Ureter (tissue), 1 donor: ENCODE measurements around the gene SPACA7. TPM values are rescaled to one million over a fixed set of nuclear protein-coding genes. Genes with fewer than 3 reads are reported as not detected.

Source experiments
- DNase-seq: peaks from one replicate; pipeline ENCODE4 v3.0.0-alpha.2; 2020; ENCODE audit warnings: low spot score
- total RNA-seq: library from RNA; stranded (reverse); gene quantifications from one replicate; pipeline ENCODE4 v1.2.4, GENCODE V29; 2023
- donor health status: DM: yes; HTN: yes; CAD: no.

The SPACA7 gene
- total RNA-seq, 1 donor from 2014 or later = not detected

- no peak for DNase-seq
These were observed 71.8 kb downstream of the SPACA7 start for GRCh38 chr13:112447761-112448603.

- no peak for DNase-seq
These were observed 72.7 kb downstream of the SPACA7 start for GRCh38 chr13:112448621-112449544.

DNA sequence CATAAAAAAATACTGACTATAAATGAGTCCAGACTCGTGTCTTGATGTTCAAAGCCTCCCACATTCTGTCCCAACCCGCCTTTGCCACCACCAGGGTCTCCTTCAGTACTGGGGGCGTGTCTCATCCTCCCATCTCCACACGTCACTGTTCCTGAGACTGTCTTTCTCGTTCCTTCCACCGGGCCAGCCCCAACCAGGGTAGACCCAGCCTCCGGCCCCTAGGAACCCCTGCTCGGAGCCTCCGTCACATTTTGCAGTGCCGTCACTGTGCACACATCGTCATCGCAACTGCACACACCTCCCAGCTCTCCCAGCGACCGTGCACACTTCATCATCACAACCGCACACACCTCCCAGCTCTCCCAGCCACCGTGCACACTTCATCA, 73.4 kb downstream of the SPACA7 start:
- no peak for DNase-seq

GRCh38 chr13:112450118-112450903, 74.2 kb downstream of the SPACA7 start:
- DNase-seq = no peak

DNA sequence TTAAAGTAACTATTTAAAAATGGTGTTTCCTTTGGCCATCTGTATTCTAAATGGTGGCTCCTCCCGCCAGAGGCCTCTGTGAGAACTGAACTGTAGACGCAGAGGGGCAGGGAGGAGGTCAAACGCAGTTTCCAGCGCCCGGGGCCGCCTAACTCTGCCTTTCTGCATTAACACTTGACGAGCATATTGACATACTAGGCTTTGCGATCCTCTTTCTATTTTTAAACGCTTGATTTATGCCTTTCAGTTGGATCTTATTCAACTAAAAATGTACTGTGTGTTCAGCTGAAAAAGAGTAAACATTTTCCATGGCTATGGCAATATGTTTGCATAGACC, 74.7 kb downstream of the SPACA7 start:
- no peak for DNase-seq

DNA sequence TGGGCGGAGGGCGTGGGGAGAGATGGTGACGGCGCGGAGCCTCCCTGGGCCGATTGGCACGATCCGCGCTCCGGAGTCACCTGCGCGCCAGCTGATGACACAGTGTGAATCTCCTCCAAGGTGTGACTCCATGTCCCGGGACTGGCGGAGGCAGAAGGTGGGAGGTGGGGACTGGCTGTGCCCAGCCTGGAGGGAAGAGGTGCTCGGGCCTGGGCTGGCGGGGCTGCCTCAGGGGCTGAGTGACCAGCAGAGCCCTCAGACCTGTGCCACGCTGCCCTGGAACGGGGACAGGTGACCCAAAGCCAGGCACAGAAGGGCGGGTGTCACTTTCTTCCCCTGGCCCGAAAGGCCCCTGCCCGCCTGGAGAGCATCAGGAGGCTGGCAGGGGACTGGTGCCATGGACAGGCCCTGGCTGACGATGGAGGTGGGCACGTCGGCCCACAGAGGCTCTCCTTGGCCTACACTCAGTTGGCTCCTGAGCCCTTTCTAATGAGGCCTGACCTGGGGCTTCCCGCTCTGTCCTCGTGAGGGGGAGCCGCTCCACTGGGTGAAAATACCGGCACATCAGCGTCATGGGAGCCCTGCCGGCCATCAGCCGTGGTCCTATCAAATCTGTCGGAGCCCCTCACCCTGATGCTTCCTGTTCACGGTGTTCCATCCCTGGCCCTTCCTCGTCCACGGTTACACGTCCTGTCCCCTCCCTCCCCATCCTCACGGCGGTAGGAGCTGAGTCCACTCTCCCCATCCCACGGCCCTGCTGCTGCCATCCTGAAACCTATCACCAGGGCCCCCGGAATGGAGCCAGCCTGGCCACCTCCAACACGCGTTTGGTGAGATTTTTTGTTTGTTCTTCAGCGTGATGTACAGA, 75.6 kb downstream of the SPACA7 start:
- DNase-seq = no peak

DNA sequence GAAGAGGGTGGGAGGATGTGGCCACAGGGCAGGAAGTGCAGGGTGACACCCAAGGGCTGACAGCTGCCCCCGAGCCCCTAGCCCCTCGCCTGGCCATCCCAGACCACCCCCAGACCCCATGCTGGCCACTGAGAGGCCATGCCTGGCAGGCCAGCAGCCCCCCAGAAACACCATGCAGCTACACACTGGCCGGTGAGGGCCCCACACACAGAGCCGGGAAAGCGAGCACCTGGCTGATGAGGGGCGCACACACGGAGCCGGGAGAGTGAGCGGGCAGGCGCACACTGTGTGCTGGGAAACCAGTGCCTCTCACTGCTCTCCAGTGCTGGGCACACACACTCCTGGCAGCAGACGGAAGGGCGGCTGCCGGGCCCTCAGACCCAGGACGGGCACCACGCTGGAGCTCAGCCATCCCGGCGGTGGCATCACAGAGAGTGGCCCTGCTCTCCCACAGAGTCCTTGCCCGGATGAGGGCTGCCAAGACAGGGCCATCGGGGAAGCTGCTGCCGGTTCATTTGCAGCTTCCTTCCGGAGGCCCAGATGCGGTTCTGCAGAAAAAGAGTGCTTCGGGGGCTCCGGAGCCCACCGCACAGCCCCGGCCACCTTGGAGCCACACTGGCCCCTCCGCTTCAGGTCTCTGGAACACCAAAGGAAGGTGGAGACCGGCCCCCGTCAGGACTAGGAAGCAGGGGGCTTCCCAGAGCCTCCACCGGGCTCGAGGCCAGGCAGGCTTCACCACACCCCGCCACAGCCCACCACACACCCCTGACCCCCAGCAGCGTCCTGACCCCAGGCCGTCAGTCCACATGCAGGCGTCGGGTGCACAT, 76.4 kb downstream of the SPACA7 start:
- no peak for DNase-seq

GRCh38 chr13:112453207-112453829, 77.2 kb downstream of the SPACA7 start:
- DNase-seq = no peak

DNA sequence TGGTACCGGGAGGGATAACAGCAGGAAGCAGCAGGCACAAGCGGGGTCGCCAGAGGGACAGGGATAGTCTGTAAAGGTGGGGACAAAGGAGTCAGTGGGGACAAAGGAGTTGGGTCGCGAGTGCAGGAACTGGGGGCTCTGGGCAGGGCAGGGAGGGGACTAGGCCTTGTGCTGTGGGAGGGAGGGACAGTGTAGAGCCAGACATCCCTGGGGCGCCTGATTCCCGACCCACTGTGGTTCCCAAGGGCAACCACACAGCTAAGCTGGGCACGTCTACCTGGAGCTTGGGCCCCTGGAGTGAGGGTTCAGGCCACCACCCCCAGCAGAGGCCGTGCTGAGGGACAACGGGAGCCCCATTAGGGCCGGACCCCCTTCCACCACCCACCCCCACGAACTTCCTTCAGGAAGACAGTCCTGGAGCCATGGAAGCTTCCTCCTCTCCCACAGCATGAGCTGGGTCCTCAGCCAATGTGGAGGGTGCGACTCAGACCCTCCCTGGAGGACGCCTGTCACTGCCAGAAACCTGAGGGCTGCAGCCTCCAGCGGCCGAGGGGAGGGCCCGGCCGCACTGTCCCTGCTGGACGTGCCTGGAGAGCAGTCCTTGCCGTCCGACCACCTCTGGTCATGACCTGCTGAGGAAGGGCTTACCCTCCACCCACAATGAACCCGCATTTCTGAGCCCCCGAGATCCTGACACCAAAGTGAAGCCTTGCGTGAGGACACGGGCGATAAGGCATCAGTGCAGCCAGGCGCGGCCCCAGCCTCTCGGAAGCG, 77.9 kb downstream of the SPACA7 start:
- no peak for DNase-seq

GRCh38 chr13:112454648-112455334, 78.6 kb downstream of the SPACA7 start:
- no peak for DNase-seq

DNA sequence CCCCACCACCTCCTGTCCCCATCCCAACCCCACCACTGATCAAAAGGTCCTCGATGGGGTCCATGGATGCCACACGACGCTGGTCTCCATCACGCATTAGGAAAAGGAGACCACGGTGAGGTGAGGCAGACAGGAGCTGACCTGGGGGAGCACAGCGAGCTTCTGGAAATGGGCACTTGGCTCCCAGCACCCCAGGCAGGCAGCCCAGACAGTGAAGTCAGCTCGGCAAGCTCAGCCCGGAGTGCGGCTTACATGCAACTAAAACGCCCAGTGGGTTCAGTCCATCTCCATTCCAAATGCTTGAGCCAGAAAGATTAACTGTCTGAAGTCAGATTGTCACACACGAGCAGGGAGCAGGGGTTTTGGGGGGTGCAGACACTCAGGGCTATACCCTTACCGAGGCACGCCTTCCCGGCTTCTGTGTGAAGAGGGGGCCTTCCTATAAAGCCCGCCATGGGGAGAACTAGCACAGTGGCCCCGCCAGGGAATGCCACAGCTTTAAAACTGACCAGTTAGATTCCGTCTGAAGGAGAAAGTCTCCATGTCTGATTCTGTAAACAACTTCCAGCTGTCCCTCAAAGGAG, 79.4 kb downstream of the SPACA7 start:
- DNase-seq = no peak

- no peak for DNase-seq
These were observed 80.2 kb downstream of the SPACA7 start for GRCh38 chr13:112456138-112457056.

DNA sequence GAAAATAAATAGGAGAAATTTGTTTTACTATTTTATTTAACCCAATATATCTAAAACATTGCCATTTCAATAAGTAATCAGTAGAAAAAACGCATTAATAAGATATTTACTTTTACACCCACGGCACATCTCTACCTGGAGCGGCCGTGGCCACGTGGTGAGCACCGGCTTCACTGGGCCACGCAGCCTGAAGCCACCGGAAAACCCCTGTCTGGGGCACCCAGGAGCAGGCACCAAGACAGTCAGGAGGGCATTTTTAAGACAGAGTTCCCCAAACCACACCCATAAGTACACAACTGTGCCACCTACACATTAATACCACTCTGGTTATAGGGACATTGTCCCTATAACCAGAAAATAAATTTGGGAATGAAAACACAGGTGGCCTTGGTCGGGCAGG, 80.9 kb downstream of the SPACA7 start:
- no peak for DNase-seq

DNA sequence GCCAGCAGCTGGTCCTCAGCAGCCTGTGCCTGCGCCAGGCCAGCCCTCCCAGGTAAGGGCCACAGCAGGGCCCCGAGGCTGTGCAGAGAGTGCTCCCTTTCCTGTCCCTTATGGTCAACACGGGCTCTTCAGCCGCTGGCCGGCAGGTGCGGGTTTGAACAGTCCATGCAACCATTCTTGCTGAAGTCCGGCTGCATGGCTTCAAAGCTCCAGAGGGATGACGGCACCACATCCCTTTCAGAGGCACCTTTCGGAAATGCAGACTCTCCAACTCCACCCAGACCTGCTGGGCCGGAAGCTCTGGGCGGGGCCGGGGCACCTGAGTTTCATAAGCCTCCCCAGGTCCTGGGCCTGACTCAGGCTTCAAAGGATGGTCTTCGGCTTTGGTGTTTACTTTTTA, 81.3 kb downstream of the SPACA7 start:
- DNase-seq = no peak

GRCh38 chr13:112462408-112462807, 86.3 kb downstream of the SPACA7 start:
- DNase-seq = no peak

DNA sequence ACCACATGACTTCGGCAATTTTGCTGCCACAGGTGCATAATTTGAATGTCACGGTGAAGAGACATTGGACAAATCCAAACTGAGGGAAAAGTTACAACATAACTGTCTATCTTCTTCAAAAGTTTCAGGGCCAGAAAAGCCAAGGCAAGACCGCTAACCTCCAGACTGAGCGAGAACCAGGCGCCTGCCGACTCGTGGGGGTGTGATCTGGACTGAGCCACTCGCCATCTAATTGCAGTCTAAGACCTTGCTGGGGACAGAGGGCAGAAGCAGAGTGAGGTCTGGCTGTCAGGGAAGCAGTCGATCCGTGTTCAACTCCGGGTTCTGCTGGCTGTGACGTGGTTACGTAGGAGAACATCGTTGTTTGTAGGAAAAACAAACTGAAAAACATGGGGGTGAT, 88.6 kb downstream of the SPACA7 start:
- DNase-seq = no peak
